HG03558 (cell line): ENCODE results near the gene USP6NL.
"Not testable (repeated sequence)": the region's sequence is repeated elsewhere in the genome, so short reads cannot be mapped to it uniquely, and the experiment has no call there.

ENCODE experiments used
- ATAC-seq: cut with Tn5 transposase; IDR thresholded peaks from one replicate; pipeline ENCODE4 v1.9.1; 2021; ENCODE audit warnings: moderate number of reproducible peaks; ENCODE audit not compliant: unreplicated experiment; ENCODE audit errors: extremely low read depth

Gene USP6NL

GRCh38 chr10:11611248-11612020 is at the start of gene USP6NL:
USP6NL (minus strand) TSS chr10:11611650; CDS start chr10:11597634, 14,016 bp downstream.
- peak; percentile 32 for ATAC-seq

GRCh38 chr10:11658801-11659368 is 47.4 kb upstream of the USP6NL start:
- no peak for ATAC-seq

GRCh38 chr10:11655836-11656235 is 44.4 kb upstream of the USP6NL start:
- ATAC-seq = no peak

- ATAC-seq = no peak
Measured at GRCh38 chr10:11654659-11655058, 43.2 kb upstream of the USP6NL start.

- ATAC-seq = no peak
Measured at GRCh38 chr10:11653758-11654471, 42.5 kb upstream of the USP6NL start.

- ATAC-seq = no peak
Measured at GRCh38 chr10:11647676-11648075, 36.2 kb upstream of the USP6NL start.

GRCh38 chr10:11646450-11646849 is 35.0 kb upstream of the USP6NL start:
- ATAC-seq = no peak

GRCh38 chr10:11643039-11643438 is 31.6 kb upstream of the USP6NL start:
- ATAC-seq = no peak

GRCh38 chr10:11642566-11642965 is 31.1 kb upstream of the USP6NL start:
- ATAC-seq = no peak

GRCh38 chr10:11639849-11640764 is 28.7 kb upstream of the USP6NL start:
- ATAC-seq = no peak

GRCh38 chr10:11639362-11639761 is 27.9 kb upstream of the USP6NL start:
- no peak for ATAC-seq

GRCh38 chr10:11638055-11638698 is 26.7 kb upstream of the USP6NL start:
- ATAC-seq = no peak

- ATAC-seq = no peak
Measured at GRCh38 chr10:11636697-11637303, 25.4 kb upstream of the USP6NL start.

- peak; percentile 98 for ATAC-seq
Measured at GRCh38 chr10:11631890-11632587, 20.6 kb upstream of the USP6NL start.

GRCh38 chr10:11631291-11631690 is 19.8 kb upstream of the USP6NL start:
- ATAC-seq = no peak

GRCh38 chr10:11629731-11630130 is 18.3 kb upstream of the USP6NL start:
- no peak for ATAC-seq

- not testable (repeated sequence) for ATAC-seq
Measured at GRCh38 chr10:11627941-11628340, 16.5 kb upstream of the USP6NL start.

GRCh38 chr10:11626071-11626470 is 14.6 kb upstream of the USP6NL start:
- ATAC-seq = no peak
